ENCODE measurements around the gene FAM131A. TPM values are rescaled to one million over a fixed set of nuclear protein-coding genes. Genes with fewer than 3 reads are reported as not detected.

Gene FAM131A
- polyA plus RNA-seq, 1 donor (not counting 4 experiments of a cell fraction or from before 2014, with no cell fraction given), result 10.8 TPM

GRCh38 chr3:184337981-184338380 lies 581 bp downstream of the FAM131A start:
- Histone ChIP-seq H3K27me3 (ENCODE audit: control insufficient read depth, extremely low read depth, insufficient read depth, low read length) (no peaks in the 10 kb centered on the region), H3K4me3 (ENCODE audit: control insufficient read depth in 2 of 3, extremely low read depth in 1 of 3, insufficient read depth in 2 of 3, low read depth in 1 of 3, low read length in 3 of 3) (peak overlapping the region in 1 of 3 experiments; percentile 4), H3K9me1 (ENCODE audit: control insufficient read depth, extremely low read depth, insufficient read depth, low read length) (peaks cover 4% of the 10 kb centered on the region), H3K27ac (ENCODE audit: control insufficient read depth, insufficient read depth, low read length) (no peak overlapping the region), H2AFZ (ENCODE audit: control insufficient read depth, low read length) (no peak overlapping the region), H3K4me2 (ENCODE audit: control insufficient read depth, extremely low read depth, insufficient read depth, low read depth, low read length) (peak overlapping the region; percentile 90), H3K4me1 (ENCODE audit: control insufficient read depth, extremely low read depth, insufficient read depth, low read length) (peaks cover 82% of the 10 kb centered on the region), H3K9ac (ENCODE audit: control insufficient read depth, extremely low read depth, insufficient read depth, low read length) (peak overlapping the region; percentile 66), H3K79me2 (ENCODE audit: control insufficient read depth, insufficient read depth, low read length) (peaks cover 26% of the 10 kb centered on the region), H3K36me3 (ENCODE audit: control insufficient read depth in 2 of 2, extremely low read depth in 1 of 2, insufficient read depth in 2 of 2, low read length in 2 of 2) (peaks cover 21 to 35% of the 10 kb centered on the region in 2 experiments), H3K9me3 (ENCODE audit: control insufficient read depth, low read depth, low read length) (no peaks in the 10 kb centered on the region), H4K20me1 (ENCODE audit: control insufficient read depth, extremely low read depth, insufficient read depth, low read length) (peaks cover 13% of the 10 kb centered on the region)
- dilution Hi-C loops (cut with MboI; ENCODE audit: extremely low pct_ligation_motif_present, low sequenced_read_pairs), result no loop called here
- FAIRE-seq (no peak), DNase-seq (ENCODE audit: low read depth, low spot score) (no peak)
- TF ChIP-seq EZH2 (IDR thresholded peaks at IDR 0.05; ENCODE audit: low read length), result no peak
- no peak for TF ChIP-seq CTCF (optimal IDR thresholded peaks at IDR 0.05 in 1 of 3, IDR thresholded peaks at IDR 0.05 in 1 of 3, conservative IDR thresholded peaks at IDR 0.05 in 1 of 3; ENCODE audit: extremely low read depth in 1 of 3, insufficient read depth in 2 of 3, low read length in 3 of 3)

GRCh38 chr3:184338511-184338945 lies 1.1 kb downstream of the FAM131A start:
- dilution Hi-C loops (cut with MboI; ENCODE audit: extremely low pct_ligation_motif_present, low sequenced_read_pairs), result no loop called here
- Histone ChIP-seq H3K9me1 (ENCODE audit: control insufficient read depth, extremely low read depth, insufficient read depth, low read length) (peaks cover 4% of the 10 kb centered on the region), H3K4me2 (ENCODE audit: control insufficient read depth, extremely low read depth, insufficient read depth, low read depth, low read length) (peak overlapping the region; percentile 90), H3K9me3 (ENCODE audit: control insufficient read depth, low read depth, low read length) (no peaks in the 10 kb centered on the region), H4K20me1 (ENCODE audit: control insufficient read depth, extremely low read depth, insufficient read depth, low read length) (peaks cover 13% of the 10 kb centered on the region), H2AFZ (ENCODE audit: control insufficient read depth, low read length) (peak overlapping the region; percentile 22), H3K27me3 (ENCODE audit: control insufficient read depth, extremely low read depth, insufficient read depth, low read length) (no peaks in the 10 kb centered on the region), H3K9ac (ENCODE audit: control insufficient read depth, extremely low read depth, insufficient read depth, low read length) (peak overlapping the region; percentile 66), H3K4me1 (ENCODE audit: control insufficient read depth, extremely low read depth, insufficient read depth, low read length) (peaks cover 81% of the 10 kb centered on the region), H3K4me3 (ENCODE audit: control insufficient read depth in 2 of 3, extremely low read depth in 1 of 3, insufficient read depth in 2 of 3, low read depth in 1 of 3, low read length in 3 of 3) (peak overlapping the region; percentile 4 to 16 (median 4)), H3K36me3 (ENCODE audit: control insufficient read depth in 2 of 2, extremely low read depth in 1 of 2, insufficient read depth in 2 of 2, low read length in 2 of 2) (peaks cover 20 to 34% of the 10 kb centered on the region in 2 experiments), H3K27ac (ENCODE audit: control insufficient read depth, insufficient read depth, low read length) (peak overlapping the region; percentile 56), H3K79me2 (ENCODE audit: control insufficient read depth, insufficient read depth, low read length) (peaks cover 23% of the 10 kb centered on the region)
- TF ChIP-seq EZH2 (IDR thresholded peaks at IDR 0.05; ENCODE audit: low read length) (no peak), CTCF (optimal IDR thresholded peaks at IDR 0.05 in 1 of 3, IDR thresholded peaks at IDR 0.05 in 1 of 3, conservative IDR thresholded peaks at IDR 0.05 in 1 of 3; ENCODE audit: extremely low read depth in 1 of 3, insufficient read depth in 2 of 3, low read length in 3 of 3) (peak in 1 of 3 experiments; percentile 6)
- FAIRE-seq, result no peak
- DNase-seq (ENCODE audit: low read depth, low spot score), result no peak
